ENCODE results near the gene RMI2.

RMI2 gene

GRCh38 chr16:11384184-11384955, 39.1 kb downstream of the RMI2 start:
- DNase-seq (ENCODE audit: low read depth in 2 of 2), result no peak

GRCh38 chr16:11384956-11385586, 39.8 kb downstream of the RMI2 start:
- no peak for DNase-seq (ENCODE audit: low read depth in 2 of 2)

DNA sequence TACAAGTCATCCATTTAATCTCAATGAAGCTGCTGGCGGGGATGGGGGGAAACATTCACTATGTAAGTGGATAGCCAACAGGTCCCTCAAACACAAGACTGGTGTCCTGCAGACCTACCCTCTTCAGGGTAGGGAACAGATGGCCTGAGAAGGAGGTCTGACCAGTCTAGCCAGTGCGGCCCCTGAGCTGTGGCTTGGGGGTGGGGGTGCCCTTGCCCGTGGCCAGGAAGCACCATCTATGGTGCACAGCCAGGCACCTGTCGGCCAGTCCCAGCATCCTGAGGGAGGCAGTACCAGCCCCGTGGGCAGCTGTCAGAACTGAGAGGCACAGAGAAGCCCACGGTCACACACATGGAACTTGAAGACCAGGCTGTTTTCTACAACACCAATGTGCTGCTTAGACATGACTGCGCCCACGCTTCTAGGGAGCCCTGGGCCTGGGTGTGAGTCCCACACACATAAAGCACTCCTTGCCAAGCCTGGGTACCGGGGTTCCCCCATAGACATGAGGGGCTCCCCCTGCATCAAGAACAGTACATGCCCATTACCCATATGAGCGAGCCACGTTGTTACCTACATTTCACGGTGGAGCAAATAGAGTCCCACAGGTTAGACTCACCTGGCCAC, 40.9 kb downstream of the RMI2 start:
- DNase-seq (ENCODE audit: low read depth in 2 of 2), result no peak

DNA sequence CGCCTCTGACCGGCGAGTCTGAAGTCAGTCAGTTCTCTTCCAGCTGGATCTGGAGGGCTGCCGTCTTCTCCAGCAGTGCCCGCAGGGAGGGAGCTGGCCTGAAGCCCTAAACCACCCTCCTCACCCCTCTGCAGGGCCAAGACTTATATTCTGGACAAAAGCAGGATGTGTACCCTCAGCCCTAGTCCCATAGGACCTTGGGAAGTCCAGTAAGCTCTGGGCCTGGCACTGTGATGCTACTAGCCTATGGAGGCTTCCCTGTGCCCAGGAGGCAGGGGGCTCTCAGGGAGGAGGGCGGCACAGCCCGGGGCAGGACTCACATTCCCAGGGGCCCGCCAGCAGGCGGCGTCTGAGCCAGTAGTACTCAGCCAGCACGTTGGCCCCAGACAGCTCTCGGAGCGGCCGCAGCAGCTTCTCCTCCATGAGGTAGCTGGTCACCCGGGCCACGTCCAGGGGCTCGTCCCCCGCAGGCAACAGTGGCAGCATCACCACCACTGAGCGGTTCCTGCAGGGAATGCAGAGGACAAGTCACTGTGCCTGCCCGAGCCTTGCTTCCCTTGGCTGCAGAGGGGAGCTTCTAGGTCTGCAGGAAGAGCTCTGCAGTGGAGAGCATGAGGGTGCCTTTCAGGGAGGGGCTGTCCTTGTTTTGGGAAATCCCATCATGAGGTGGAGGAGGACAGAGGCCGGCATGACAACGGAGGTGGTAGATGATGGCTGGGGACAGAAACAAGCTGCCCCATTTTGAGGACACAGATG, 41.7 kb downstream of the RMI2 start:
- no peak for DNase-seq (ENCODE audit: low read depth in 2 of 2)

GRCh38 chr16:11389083-11389482, 43.8 kb downstream of the RMI2 start:
- DNase-seq (ENCODE audit: low read depth in 2 of 2), result no peak

DNA sequence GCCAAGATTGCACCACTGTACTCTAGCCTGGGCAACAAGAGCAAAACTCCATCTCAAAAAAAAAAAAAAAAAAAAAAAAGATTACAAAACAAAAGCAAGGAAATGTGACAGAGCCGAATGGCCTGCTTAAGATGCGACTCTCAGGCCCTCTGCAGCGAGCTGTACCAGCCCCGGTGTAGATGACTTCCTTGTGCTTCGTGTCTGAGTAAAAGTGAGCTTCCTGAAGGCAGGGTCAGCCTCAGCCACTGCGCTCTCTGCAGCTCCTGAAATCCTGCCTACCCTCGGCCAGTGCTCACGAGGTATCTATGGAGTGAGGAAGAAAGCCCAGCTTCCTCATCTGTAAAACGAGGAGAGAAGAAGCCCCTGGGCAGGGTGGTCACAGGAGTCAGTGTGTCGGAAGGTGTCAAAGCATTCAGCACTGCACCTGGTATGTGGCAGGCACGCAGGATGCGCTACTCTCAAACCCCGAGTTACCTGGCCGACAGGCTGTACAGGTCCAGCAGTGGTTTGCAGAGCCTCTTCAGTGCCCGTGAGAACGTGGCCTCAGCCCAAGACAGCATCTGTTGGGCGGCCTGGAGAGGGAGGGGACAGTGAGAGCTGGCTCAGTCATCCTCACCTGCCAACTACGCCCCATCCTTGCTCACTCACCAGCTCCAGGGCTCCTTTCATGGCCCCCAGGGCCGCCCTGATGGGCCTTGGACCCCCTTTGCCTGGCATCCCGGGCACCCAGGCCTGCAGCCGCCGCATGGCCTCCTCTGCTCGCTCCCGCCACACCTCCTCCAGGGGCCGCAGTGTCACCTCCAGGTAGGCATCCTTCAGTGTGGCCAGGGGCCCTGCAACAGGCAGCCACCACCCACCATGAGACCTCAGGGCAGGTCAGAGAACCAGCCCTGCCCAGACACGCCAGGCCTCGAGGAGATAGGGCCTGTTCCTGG, 44.6 kb downstream of the RMI2 start:
- no peak for DNase-seq (ENCODE audit: low read depth in 2 of 2)

DNA sequence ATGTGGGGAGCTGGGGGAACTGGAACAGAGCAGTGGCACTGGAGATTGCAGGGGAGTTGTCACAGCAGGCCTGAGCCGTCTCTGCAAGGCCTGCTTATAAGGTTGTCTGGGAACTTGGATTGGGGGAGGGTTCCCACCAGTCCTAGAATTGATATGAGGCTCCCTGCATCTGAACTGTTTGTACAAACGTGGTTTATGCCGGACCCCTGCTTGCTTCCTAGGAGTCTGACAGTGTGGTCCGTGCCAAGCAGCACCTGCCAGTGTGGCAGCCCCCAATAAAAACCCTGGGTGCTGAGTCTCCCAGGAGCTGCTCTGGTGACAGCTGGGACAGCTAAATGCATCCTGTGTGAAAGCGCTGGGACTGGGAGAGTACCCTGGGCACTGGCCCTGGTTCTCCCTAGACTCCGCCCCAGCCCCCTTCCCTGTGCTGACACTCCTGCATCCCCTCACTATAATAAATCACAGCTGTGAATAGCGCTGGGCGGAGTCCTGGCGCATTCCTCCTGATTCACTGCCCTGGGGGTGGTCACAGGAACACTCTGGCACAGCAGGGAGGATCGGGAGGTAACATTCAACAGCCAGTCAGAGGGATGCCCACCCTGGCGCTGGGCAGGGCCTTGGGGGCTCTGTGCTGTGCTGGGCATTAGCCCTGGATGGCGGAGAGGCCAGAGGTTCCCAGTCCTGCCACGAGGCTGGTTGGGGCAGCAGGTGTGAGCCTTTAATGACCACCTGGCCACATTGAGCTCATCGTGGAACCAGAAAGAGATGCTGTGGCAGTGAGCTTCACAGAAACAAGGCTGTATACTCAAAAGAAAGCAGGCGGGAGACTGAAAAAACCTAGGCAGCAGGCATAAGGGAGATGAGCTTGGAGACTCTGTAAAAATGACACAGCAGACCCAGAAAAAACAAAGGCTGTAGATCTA, 45.6 kb downstream of the RMI2 start:
- no peak for DNase-seq (ENCODE audit: low read depth in 2 of 2)

GRCh38 chr16:11391576-11391975, 46.3 kb downstream of the RMI2 start:
- no peak for DNase-seq (ENCODE audit: low read depth in 2 of 2)

- no peak for DNase-seq (ENCODE audit: low read depth in 2 of 2)
Measured at GRCh38 chr16:11392041-11392581, 46.9 kb downstream of the RMI2 start.

- no peak for DNase-seq (ENCODE audit: low read depth in 2 of 2)
Measured at GRCh38 chr16:11393366-11393765, 48.1 kb downstream of the RMI2 start.

DNA sequence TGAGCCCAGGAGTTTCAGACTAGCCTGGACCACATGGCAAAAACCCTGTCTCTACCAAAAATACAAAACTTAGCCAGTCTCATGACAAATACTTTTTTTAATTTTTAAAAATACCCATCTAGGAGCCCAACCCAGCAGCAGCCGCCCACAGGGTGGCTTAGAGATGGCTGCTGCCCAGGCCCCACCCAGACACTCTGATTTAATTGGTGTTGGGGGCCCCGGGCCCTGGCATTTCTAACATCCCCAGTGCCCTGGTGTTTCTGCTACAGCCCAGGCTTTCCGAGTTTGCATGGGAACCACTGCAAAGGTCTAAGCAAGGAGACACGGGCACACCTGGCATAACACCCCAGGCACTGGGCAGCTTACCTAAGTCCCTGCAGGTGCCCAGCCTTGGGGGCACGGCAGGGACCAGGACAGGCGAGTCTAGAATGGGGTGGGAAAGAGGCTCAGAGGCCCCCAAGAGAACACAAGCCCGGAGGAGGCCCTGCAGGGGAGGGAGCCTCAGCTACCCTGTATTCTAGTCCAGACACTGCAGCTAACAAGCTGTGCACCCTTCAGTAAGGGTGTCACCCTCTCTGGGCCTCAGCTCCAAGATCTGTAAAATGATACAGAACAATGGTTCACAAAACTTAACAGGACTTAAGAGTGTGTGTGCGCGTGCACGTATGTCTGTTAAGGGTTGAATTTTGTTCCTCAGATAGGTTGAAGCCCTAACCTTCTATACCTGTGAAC, 48.8 kb downstream of the RMI2 start:
- no peak for DNase-seq (ENCODE audit: low read depth in 2 of 2)

- no peak for DNase-seq (ENCODE audit: low read depth in 2 of 2)
Measured at GRCh38 chr16:11394593-11394960, 49.3 kb downstream of the RMI2 start.

GRCh38 chr16:11395008-11395948, 50.0 kb downstream of the RMI2 start:
- no peak for DNase-seq (ENCODE audit: low read depth in 2 of 2)

GRCh38 chr16:11395949-11396240, 50.6 kb downstream of the RMI2 start:
- no peak for DNase-seq (ENCODE audit: low read depth in 2 of 2)

DNA sequence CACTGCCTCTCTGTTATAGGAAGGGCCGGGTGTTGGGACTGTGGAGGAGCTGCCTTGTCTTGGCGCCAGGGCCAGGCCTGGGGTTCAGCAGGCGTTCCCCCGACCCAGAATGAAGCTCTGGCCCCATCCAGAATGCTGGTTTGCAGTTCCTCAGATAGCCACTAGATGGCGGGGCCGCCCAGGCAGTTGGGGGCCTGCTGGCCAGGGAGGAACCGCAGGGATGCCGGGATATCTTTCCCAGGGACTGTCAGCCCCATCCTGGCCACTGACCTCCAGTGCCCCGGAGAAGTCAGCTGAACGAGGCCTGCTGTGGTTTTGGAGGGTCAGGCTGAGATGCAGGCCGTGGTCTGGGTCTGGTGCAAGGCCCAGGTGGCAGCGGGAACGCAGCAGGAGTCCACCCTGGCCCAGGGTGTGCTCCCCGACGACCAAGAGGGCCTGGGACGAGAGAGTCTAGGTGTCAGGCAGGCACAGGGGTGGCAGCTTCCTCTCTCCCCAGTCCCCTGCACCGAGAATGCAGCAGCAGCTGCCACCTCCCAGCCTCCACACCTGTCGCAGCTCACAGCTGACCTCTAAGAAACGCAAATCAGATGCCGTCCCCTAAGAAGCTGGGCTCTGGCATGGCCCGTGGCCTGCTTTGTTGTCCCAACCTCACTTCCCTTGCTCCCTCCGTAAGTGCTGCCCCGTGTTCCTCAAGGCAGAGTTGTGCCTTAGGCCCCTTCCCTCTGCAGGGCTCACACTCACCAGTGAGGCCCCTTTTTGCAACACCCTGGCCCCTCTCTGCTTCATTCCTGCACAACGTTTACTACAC, 51.2 kb downstream of the RMI2 start:
- peak; percentile 33 to 73 for DNase-seq (ENCODE audit: low read depth in 2 of 2)

DNA sequence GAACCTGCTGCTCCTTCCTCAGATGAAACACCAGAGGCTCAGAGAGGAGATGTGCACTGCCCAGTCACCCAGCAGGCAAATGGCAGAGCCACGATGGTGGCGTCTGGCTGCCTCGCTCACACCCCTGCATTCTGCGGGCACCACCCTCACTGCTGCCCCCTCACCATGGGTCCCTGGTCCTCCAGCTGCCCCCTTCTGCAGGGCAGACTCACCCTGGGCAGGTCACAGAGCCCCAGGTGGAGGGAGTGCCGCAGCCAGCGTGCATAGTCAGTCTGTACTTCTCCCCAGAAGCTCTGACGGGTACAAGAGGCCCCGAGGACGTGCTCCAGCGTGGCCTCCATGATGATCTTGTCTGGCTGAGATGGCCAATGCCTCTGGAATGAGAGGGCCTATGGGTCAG, 52.9 kb downstream of the RMI2 start:
- DNase-seq (ENCODE audit: low read depth in 2 of 2), result no peak

- DNase-seq (ENCODE audit: low read depth in 2 of 2), result no peak
Measured at GRCh38 chr16:11398851-11399250, 53.6 kb downstream of the RMI2 start.

Measured in stimulated activated CD4-positive, alpha-beta T cell treated with anti-CD3 and anti-CD28 coated beads, Interleukin-12 subunit alpha, Interleukin-12 subunit beta, amount 100 ng/mL, for 24 hours (primary cell).